Subcutaneous abdominal adipose tissue (tissue), 5 donors: ENCODE results near the gene SLC6A11.

Experiments
- H3K27ac ChIP-seq: one replicate; pipeline ENCODE4 v1.7.0; 2013; ENCODE audit warnings: low read depth, mild to moderate bottlenecking, inconsistent platforms, low read length, moderate library complexity
- H3K27me3 ChIP-seq, 5 donors: one replicate each; pipeline ENCODE4 v1.7.0; 2013; ENCODE audit warnings: low read length in 5 of 5, inconsistent platforms in 1 of 5; ENCODE audit not compliant: control insufficient read depth in 5 of 5, insufficient read depth in 4 of 5
- H3K36me3 ChIP-seq, 5 donors: one replicate each; pipeline ENCODE4 v1.7.0; 2013; ENCODE audit warnings: low read length in 5 of 5; ENCODE audit not compliant: control insufficient read depth in 5 of 5, insufficient read depth in 5 of 5
- H3K4me1 ChIP-seq, 5 donors: one replicate each; pipeline ENCODE4 v1.7.0; 2013; ENCODE audit warnings: low read length in 5 of 5, mild to moderate bottlenecking in 3 of 5, moderate library complexity in 1 of 5; ENCODE audit not compliant: control insufficient read depth in 5 of 5, insufficient read depth in 5 of 5
- H3K4me3 ChIP-seq, 5 donors: one replicate each; pipeline ENCODE4 v1.7.0; 2013; ENCODE audit warnings: low read length in 5 of 5, low read depth in 1 of 5
- H3K9ac ChIP-seq, 5 donors: one replicate each; pipeline ENCODE4 v1.7.0; 2013; ENCODE audit warnings: low read length in 5 of 5, mild to moderate bottlenecking in 4 of 5, moderate library complexity in 3 of 5
- H3K9me3 ChIP-seq, 5 donors: one replicate each; pipeline ENCODE4 v1.7.0; 2013; ENCODE audit warnings: low read length in 5 of 5; ENCODE audit not compliant: control insufficient read depth in 5 of 5
- donor health status: healthy.
- donor health status: healthy.
- donor health status: healthy.
- donor health status: healthy.
- donor health status: healthy.

The SLC6A11 gene

DNA sequence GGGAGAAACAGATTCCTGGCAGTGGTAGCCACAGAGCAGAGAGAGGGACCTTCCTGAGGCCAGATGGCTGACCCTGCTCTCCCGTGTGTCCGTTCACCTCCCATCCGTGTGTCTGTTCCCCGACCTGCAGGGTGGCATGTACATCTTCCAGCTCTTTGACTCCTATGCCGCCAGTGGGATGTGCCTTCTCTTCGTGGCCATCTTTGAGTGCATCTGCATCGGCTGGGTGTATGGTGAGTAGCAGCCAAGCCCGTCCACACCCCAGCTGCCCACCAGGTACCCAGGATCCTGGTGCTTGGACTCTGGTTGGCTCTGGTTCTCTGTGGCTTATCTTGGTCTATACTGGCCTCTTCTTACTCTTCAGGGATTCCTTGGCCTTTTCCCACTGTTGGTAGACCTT lies 117.0 kb downstream of the SLC6A11 start:
- H3K4me3 ChIP-seq: no peak overlapping the region
- H3K36me3 ChIP-seq: no peaks in the 10 kb centered on the region
- H3K9ac ChIP-seq: no peak overlapping the region
- no peaks in the 10 kb centered on the region for H3K9me3 ChIP-seq
- peaks cover 0 to 17% (median 6%) of the 10 kb centered on the region in 5 donors for H3K27me3 ChIP-seq
- no peak overlapping the region for H3K27ac ChIP-seq
- peaks cover 0 to 6% (median 0%) of the 10 kb centered on the region in 5 donors for H3K4me1 ChIP-seq

DNA sequence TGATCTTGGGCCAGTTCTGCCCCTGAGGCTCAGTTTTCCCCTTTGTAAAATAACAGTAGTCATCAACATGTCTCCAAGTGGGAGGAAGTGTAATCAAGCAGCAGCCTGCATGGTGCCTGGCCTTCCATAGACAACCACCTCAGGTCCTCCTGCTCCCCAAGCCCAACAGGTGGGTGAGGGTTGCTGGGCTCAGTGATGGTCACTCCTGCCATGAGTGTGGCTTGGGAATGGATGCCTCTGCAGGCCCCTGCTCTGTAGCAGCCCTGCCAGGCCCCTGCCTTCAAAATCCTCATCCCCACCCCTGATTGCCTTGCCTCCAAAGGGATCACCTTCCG lies 117.4 kb downstream of the SLC6A11 start:
- Histone ChIP-seq H3K4me1 (peaks cover 0 to 6% (median 0%) of the 10 kb centered on the region in 5 donors), H3K36me3 (no peaks in the 10 kb centered on the region), H3K27ac (no peak overlapping the region), H3K4me3 (no peak overlapping the region), H3K9me3 (no peaks in the 10 kb centered on the region), H3K27me3 (peaks cover 0 to 17% (median 8%) of the 10 kb centered on the region in 5 donors), H3K9ac (no peak overlapping the region)

GRCh38 chr3:10933805-10934481 lies 117.9 kb downstream of the SLC6A11 start:
- Histone ChIP-seq H3K4me3 (no peak overlapping the region), H3K9ac (no peak overlapping the region), H3K27me3 (peaks cover 0 to 17% (median 8%) of the 10 kb centered on the region in 5 donors), H3K36me3 (no peaks in the 10 kb centered on the region), H3K4me1 (peaks cover 0 to 6% (median 0%) of the 10 kb centered on the region in 5 donors), H3K27ac (no peak overlapping the region), H3K9me3 (no peaks in the 10 kb centered on the region)

GRCh38 chr3:10935028-10935427 lies 119.0 kb downstream of the SLC6A11 start:
- H3K36me3 ChIP-seq: no peaks in the 10 kb centered on the region
- H3K9ac ChIP-seq: no peak overlapping the region
- H3K27ac ChIP-seq: no peak overlapping the region
- no peak overlapping the region for H3K4me3 ChIP-seq
- peaks cover 3 to 23% (median 8%) of the 10 kb centered on the region in 5 donors for H3K27me3 ChIP-seq
- no peaks in the 10 kb centered on the region for H3K9me3 ChIP-seq
- H3K4me1 ChIP-seq: peaks cover 0 to 6% (median 0%) of the 10 kb centered on the region in 5 donors

GRCh38 chr3:10935846-10936631 lies 120.0 kb downstream of the SLC6A11 start:
- Histone ChIP-seq H3K27ac (no peak overlapping the region), H3K27me3 (peaks cover 3 to 23% (median 7%) of the 10 kb centered on the region in 5 donors), H3K9ac (no peak overlapping the region), H3K36me3 (no peaks in the 10 kb centered on the region), H3K9me3 (no peaks in the 10 kb centered on the region), H3K4me3 (no peak overlapping the region), H3K4me1 (peaks cover 0 to 6% (median 0%) of the 10 kb centered on the region in 5 donors)

DNA sequence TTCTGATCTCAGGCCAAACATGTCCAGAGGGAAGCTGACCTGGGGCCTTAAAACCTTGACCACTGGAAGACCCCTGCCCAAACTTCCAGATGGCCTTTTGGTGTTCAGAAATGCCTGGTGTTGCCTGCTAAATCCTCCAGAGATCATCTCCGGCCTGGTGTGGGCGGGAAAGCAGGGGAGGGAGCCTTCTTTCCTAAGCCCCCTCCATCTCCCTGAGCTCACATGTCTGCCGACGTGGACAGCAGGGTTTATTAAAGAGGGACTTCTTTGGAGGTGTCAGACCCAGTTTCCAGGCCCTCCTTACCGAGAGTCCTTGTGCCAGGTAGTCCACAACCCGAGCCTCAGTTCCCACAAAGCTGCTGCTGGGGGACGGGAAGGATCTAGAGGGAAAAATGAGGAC lies 120.7 kb downstream of the SLC6A11 start:
- Histone ChIP-seq H3K36me3 (no peaks in the 10 kb centered on the region), H3K9me3 (no peaks in the 10 kb centered on the region), H3K9ac (no peak overlapping the region), H3K27me3 (peaks cover 3 to 23% (median 7%) of the 10 kb centered on the region in 5 donors), H3K4me1 (peaks cover 0 to 6% (median 0%) of the 10 kb centered on the region in 5 donors), H3K27ac (no peak overlapping the region), H3K4me3 (no peak overlapping the region)

DNA sequence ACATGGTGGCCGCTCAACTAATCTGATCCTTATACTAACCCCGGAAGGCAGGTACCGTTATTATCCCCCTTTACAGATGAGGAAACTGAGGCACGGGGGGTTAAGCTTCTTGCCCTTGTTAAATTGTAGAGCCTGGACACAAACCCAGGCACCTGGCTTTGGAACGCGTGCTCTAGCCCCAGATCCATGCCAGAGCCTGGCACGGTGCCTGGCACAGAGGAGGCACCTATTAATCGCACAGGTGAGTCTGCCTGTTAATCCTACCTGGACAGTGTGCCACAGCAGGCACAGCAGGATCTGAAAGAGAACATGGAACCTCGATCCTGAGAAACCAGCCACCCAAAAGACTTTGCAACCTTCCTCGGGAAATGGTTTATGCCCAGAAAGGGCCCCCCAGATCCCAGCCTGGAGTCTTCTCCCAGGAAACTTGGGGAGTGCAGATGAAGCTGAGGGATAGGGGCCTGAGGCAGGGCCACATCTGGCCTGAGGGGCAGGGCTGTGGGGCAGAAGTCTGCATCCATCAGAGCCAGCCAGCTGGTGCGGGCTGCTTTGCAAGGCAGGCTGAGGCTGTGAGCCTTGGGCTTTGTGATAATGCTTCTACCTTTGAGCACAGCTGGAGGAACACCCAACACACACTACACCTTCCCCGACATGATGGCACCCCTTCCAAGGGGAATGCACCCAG lies 121.3 kb downstream of the SLC6A11 start:
- Histone ChIP-seq H3K4me1 (peaks cover 0 to 6% (median 0%) of the 10 kb centered on the region in 5 donors), H3K27ac (no peak overlapping the region), H3K27me3 (peaks cover 3 to 23% (median 7%) of the 10 kb centered on the region in 5 donors), H3K9me3 (peaks cover 0 to 4% (median 3%) of the 10 kb centered on the region in 5 donors), H3K4me3 (no peak overlapping the region), H3K9ac (no peak overlapping the region), H3K36me3 (no peaks in the 10 kb centered on the region)

- Histone ChIP-seq H3K9ac (no peak overlapping the region), H3K36me3 (no peaks in the 10 kb centered on the region), H3K4me1 (peaks cover 0 to 6% (median 0%) of the 10 kb centered on the region in 5 donors), H3K27ac (no peak overlapping the region), H3K27me3 (peaks cover 3 to 23% (median 9%) of the 10 kb centered on the region in 5 donors), H3K9me3 (peaks cover 0 to 8% (median 5%) of the 10 kb centered on the region in 5 donors), H3K4me3 (no peak overlapping the region)
Observed at GRCh38 chr3:10939556-10939955, 123.5 kb downstream of the SLC6A11 start.

- peaks cover 0 to 8% (median 5%) of the 10 kb centered on the region in 5 donors for H3K9me3 ChIP-seq
- H3K27me3 ChIP-seq: peaks cover 3 to 23% (median 9%) of the 10 kb centered on the region in 5 donors
- H3K36me3 ChIP-seq: no peaks in the 10 kb centered on the region
- no peak overlapping the region for H3K4me3 ChIP-seq
- H3K27ac ChIP-seq: no peak overlapping the region
- H3K4me1 ChIP-seq: peaks cover 0 to 6% (median 0%) of the 10 kb centered on the region in 5 donors
- H3K9ac ChIP-seq: no peak overlapping the region
Observed at GRCh38 chr3:10940106-10940505, 124.1 kb downstream of the SLC6A11 start.
